Heart left ventricle (tissue), 16 donors: ENCODE results near the gene OR8I2. TPM values are rescaled to one million over a fixed set of nuclear protein-coding genes. Genes with fewer than 3 reads are reported as not detected.
"Not testable (repeated sequence)": the region's sequence is repeated elsewhere in the genome, so short reads cannot be mapped to it uniquely, and the experiment has no call there.

Experiments used
- ATAC-seq, 4 donors: fragments of 200-7000 bp; cut with Tn5 transposase; one replicate each; pipeline ENCODE4 v1.9.1; 2020 to 2022; ENCODE audit warnings: moderate library complexity in 4 of 4, mild to moderate bottlenecking in 3 of 4, moderate number of reproducible peaks in 1 of 4
- DNase-seq, 5 donors: peaks; one replicate each; pipeline ENCODE4 v3.0.0-alpha.2; 2020
- H3K27ac ChIP-seq, 12 donors: fragments of 200-600 bp; sonication (generic) in 4 of 12; one replicate each; pipeline versions ENCODE4 v1.5.0 to v1.8.0; 2016 to 2022; ENCODE audit warnings: mild to moderate bottlenecking in 2 of 12
- H3K27me3 ChIP-seq, 9 donors: fragments of 200-600 bp; sonication (generic) in 2 of 9; one replicate each; pipeline versions ENCODE4 v1.5.1 to v1.8.0; 2016 to 2022; ENCODE audit warnings: mild to moderate bottlenecking in 3 of 9
- H3K36me3 ChIP-seq, 9 donors: fragments of 200-600 bp; sonication (generic) in 2 of 9; one replicate each; pipeline versions ENCODE4 v1.5.0 to v1.8.0; 2018 to 2022; ENCODE audit warnings: mild to moderate bottlenecking in 2 of 9
- H3K4me1 ChIP-seq, 12 donors: fragments of 200-600 bp; sonication (generic) in 4 of 12; one replicate each; pipeline versions ENCODE4 v1.5.0 to v1.8.0; 2016 to 2022; ENCODE audit warnings: mild to moderate bottlenecking in 3 of 12
- H3K4me3 ChIP-seq, 12 donors: fragments of 200-600 bp; sonication (generic) in 4 of 12; one replicate each; pipeline versions ENCODE4 v1.5.0 to v1.8.0; 2017 to 2022; ENCODE audit warnings: mild to moderate bottlenecking in 9 of 12, moderate library complexity in 4 of 12
- H3K9me3 ChIP-seq, 12 donors: fragments of 200-600 bp; sonication (generic) in 4 of 12; one replicate each; pipeline versions ENCODE4 v1.5.0 to v1.8.0; 2016 to 2022; ENCODE audit warnings: mild to moderate bottlenecking in 1 of 12
- POLR2A ChIP-seq, 2 donors: fragments of 450-650 bp; IDR thresholded peaks; one replicate each; pipeline ENCODE4 v1.6.1; 2017; ENCODE audit warnings: antibody characterized with exemption in 2 of 2, mild to moderate bottlenecking in 2 of 2, moderate library complexity in 2 of 2
- WGBS, 4 donors: extraction: QIAGEN DNeasy Blood & Tissue Kit in 2 of 4; methylation state at CpG; one replicate each; pipeline versions ENCODE4 v1.1.5 to v1.1.7; 2013 to 2018; 5-methylcytosine and 5-hydroxymethylcytosine counted together
- intact Hi-C, 10 donors: fragments of 100-400 bp; cut with DNase I; formaldehyde crosslinking; loops; one replicate each; pipeline versions ENCODE4 v1.11.1 to v1.14.2; 2022
- polyA plus RNA-seq, 2 donors: library from polyadenylated mRNA; stranded (reverse); fragments of 200-250 nt; gene quantifications; one replicate each; pipeline ENCODE4 v1.2.3, GENCODE V29; 2013
- total RNA-seq, 9 donors: library from RNA; depleted of rRNA in 2 of 9; stranded (reverse); fragments of >200 nt in 2 of 9; fragmentation: NEBNext Ultra II Directional in 3 of 9; extraction: Animal tissue kit (Norgen Biotek cat#: 25700) in 3 of 9; gene quantifications; one replicate each; pipeline versions ENCODE4 v1.1.0 to v1.2.4, GENCODE V29; 2016 to 2023
- TF ChIP-seq, protein P1 (sequence below), 12 donors: fragments of 200-600 bp; sonication (generic) in 4 of 12; IDR thresholded peaks; one replicate each; pipeline versions ENCODE4 v1.5.0 to v1.8.0; 2018 to 2022; ENCODE audit warnings: antibody characterized with exemption in 12 of 12, mild to moderate bottlenecking in 5 of 12
- donor health status: ischemic (EF 13 %, LVEDD 7.1; RV severe dilation, severe dysfunction).
- donor health status: healthy with polysubstance abuse.
- donor health status: DM: no; HTN: yes; CAD: no.
- donor health status: DM: no; HTN: no; CAD: no.
- donor health status: ischemic (EF 25% LVEDD 6.9; RV normal size, moderate dysfunction).
- donor health status: ischemic (EF 25% LVEDD 5.7; RV mildly dilated, moderate dysfunction).
- donor health status: healthy.
- donor health status: DM: yes; HTN: yes; CAD: no.
- donor health status: ischemic (EF 35%, LVEDD 5.7; RV mildly dilated, moderate dysfunction).
- donor health status: nonischemic (EF 11% LVEDD 7.7; RV severe dilation, severe dysfunction).
- donor health status: DM: yes; HTN: yes; CAD: no.
- donor health status: PGD.
- donor health status: ischemic (EF 29% LVEDD 5.4; RV normal size, mild dysfunction).
- donor health status: nonischemic (EF 23%, LVEDD 6.1; RV moderate dilation, normal function).

OR8I2 gene
- total and polyA plus RNA-seq, 11 donors: not detected

DNA sequence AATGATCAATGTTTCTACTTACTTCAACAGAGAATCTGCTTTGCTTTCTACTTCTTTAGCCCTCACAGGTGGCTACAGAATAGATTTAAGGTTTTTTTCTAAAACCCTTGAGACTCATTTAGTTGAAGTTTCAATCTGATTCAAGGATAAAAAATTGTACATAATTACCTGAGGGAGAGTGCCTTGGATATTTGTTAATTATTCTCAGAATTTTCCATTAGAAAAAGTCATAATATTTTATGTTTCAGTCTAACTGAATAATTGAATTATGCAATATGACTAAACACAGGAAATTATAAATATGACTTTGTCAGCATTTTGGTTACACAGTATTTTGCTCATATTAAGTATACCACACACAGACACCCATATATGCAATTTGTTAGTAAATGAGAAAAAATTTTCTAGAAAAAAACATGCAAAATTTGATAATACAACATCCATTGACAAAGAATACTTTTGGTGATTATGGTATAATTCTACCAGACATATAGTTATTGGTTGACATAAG lies 47.1 kb downstream of the OR8I2 start, which contains the start of gene OR8J3:
TSS of gene OR8J3 (minus strand) at position 51 of the 511 bp plus-strand sequence. CDS start 2,483 bp downstream, outside the sequence.
- intact Hi-C loops: no loop called here
- H3K27me3 ChIP-seq: no peaks in the 10 kb centered on the region
- ATAC-seq (no peak), DNase-seq (no peak)
- peaks cover 0 to 4% (median 0%) of the 10 kb centered on the region in 12 donors for H3K9me3 ChIP-seq
- H3K4me3 ChIP-seq: no peak within 1 kb of the TSS
- H3K27ac ChIP-seq: no peak within 1 kb of the TSS
- H3K36me3 ChIP-seq: no peaks in the 10 kb centered on the region
- TF ChIP-seq POLR2A (IDR thresholded peaks at IDR 0.05): no peak
- TF ChIP-seq, protein P1, sequence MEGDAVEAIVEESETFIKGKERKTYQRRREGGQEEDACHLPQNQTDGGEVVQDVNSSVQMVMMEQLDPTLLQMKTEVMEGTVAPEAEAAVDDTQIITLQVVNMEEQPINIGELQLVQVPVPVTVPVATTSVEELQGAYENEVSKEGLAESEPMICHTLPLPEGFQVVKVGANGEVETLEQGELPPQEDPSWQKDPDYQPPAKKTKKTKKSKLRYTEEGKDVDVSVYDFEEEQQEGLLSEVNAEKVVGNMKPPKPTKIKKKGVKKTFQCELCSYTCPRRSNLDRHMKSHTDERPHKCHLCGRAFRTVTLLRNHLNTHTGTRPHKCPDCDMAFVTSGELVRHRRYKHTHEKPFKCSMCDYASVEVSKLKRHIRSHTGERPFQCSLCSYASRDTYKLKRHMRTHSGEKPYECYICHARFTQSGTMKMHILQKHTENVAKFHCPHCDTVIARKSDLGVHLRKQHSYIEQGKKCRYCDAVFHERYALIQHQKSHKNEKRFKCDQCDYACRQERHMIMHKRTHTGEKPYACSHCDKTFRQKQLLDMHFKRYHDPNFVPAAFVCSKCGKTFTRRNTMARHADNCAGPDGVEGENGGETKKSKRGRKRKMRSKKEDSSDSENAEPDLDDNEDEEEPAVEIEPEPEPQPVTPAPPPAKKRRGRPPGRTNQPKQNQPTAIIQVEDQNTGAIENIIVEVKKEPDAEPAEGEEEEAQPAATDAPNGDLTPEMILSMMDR (IDR thresholded peaks at IDR 0.05): no peak
- H3K4me1 ChIP-seq: no peaks in the 10 kb centered on the region

DNA sequence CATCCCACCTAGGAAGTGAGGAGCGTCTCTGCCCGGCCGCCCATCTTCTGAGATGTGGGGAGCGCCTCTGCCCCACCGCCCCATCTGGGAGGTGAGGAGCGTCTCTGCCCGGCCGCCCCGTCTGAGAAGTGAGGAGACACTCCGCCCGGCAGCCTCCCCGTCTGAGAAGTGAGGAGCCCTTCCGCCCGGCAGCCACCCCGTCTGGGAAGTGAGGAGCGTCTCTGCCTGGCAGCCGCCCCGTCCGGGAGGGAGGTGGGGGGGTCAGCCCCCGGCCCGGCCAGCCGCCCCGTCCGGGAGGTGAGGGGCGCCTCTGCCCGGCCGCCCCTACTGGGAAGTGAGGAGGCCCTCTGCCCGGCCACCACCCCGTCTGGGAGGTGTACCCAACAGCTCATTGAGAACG lies 50.6 kb downstream of the OR8I2 start:
- DNase-seq, intact Hi-C loops, H3K9me3 ChIP-seq, H3K27me3 ChIP-seq, ATAC-seq, H3K4me3 ChIP-seq, H3K4me1 ChIP-seq, H3K36me3 ChIP-seq, H3K27ac ChIP-seq: not testable (repeated sequence)
- WGBS, 4 donors: 88 to 95% (median 90%) methylated on average over 4 to 30 of the region's 30 CpGs

Other genes with a start within 250 kb of the OR8I2 start
- gene TRIM51, start 210.0 kb upstream of the OR8I2 start, total RNA-seq: not detected
- gene TRIM51, start 210.0 kb upstream of the OR8I2 start, polyA plus RNA-seq: not detected
- not detected for gene OR5W2, start 178.7 kb upstream of the OR8I2 start, total RNA-seq
- gene OR5W2, start 178.7 kb upstream of the OR8I2 start, polyA plus RNA-seq: not detected
- gene OR5I1, start 156.9 kb upstream of the OR8I2 start, total RNA-seq: not detected
- not detected for gene OR5I1, start 156.9 kb upstream of the OR8I2 start, polyA plus RNA-seq
- gene OR10AG1, start 123.4 kb upstream of the OR8I2 start, total RNA-seq: not detected
- gene OR10AG1, start 123.4 kb upstream of the OR8I2 start, polyA plus RNA-seq: not detected
- gene OR5F1, start 98.7 kb upstream of the OR8I2 start, total RNA-seq: not detected
- gene OR5F1, start 98.7 kb upstream of the OR8I2 start, polyA plus RNA-seq: not detected
- gene OR5AS1, start 65.7 kb upstream of the OR8I2 start, total RNA-seq: not detected
- not detected for gene OR5AS1, start 65.7 kb upstream of the OR8I2 start, polyA plus RNA-seq
- not detected for gene OR8H2, start 10.4 kb downstream of the OR8I2 start, total RNA-seq
- gene OR8H2, start 10.4 kb downstream of the OR8I2 start, polyA plus RNA-seq: not detected
- gene OR8H3, start 29.1 kb downstream of the OR8I2 start, total RNA-seq: not detected
- not detected for gene OR8H3, start 29.1 kb downstream of the OR8I2 start, polyA plus RNA-seq
- not detected for gene OR8J3, start 46.9 kb downstream of the OR8I2 start, total RNA-seq
- gene OR8J3, start 46.9 kb downstream of the OR8I2 start, polyA plus RNA-seq: not detected
- not detected for gene OR8K5, start 67.0 kb downstream of the OR8I2 start, total RNA-seq
- not detected for gene OR8K5, start 67.0 kb downstream of the OR8I2 start, polyA plus RNA-seq
- gene OR5J2, start 83.3 kb downstream of the OR8I2 start, total RNA-seq: not detected
- not detected for gene OR5J2, start 83.3 kb downstream of the OR8I2 start, polyA plus RNA-seq
- not detected for gene OR5T2, start 140.9 kb downstream of the OR8I2 start, total RNA-seq
- gene OR5T2, start 140.9 kb downstream of the OR8I2 start, polyA plus RNA-seq: not detected
- gene OR5T3, start 158.9 kb downstream of the OR8I2 start, total RNA-seq: not detected
- gene OR5T3, start 158.9 kb downstream of the OR8I2 start, polyA plus RNA-seq: not detected
- not detected for gene OR5T1, start 180.8 kb downstream of the OR8I2 start, total RNA-seq
- not detected for gene OR5T1, start 180.8 kb downstream of the OR8I2 start, polyA plus RNA-seq
- gene OR8H1, start 198.9 kb downstream of the OR8I2 start, total RNA-seq: not detected
- not detected for gene OR8H1, start 198.9 kb downstream of the OR8I2 start, polyA plus RNA-seq
- gene OR8K3, start 221.8 kb downstream of the OR8I2 start, total RNA-seq: not detected
- gene OR8K3, start 221.8 kb downstream of the OR8I2 start, polyA plus RNA-seq: not detected